Hepatocyte (in vitro differentiated cells): Measurements from ENCODE around the gene AKAP14. TPM values are rescaled to one million over a fixed set of nuclear protein-coding genes. Genes with fewer than 3 reads are reported as not detected.

Source experiments
- DNase-seq: peaks from one replicate; pipeline ENCODE4 v3.0.0-alpha.2; 2016; ENCODE audit warnings: low spot score
- H2AFZ ChIP-seq: fragments of 200-600 bp; sonication (generic); 2 replicates; pipeline ENCODE4 v1.6.0; 2016; ENCODE audit warnings: antibody characterized with exemption, mild to moderate bottlenecking
- H3K27ac ChIP-seq: fragments of 200-600 bp; sonication (generic); 2 replicates; pipeline ENCODE4 v1.5.1; 2016; ENCODE audit warnings: mild to moderate bottlenecking
- H3K27me3 ChIP-seq: fragments of 200-600 bp; sonication (generic); 2 replicates; pipeline ENCODE4 v1.6.1; 2016
- H3K36me3 ChIP-seq: fragments of 200-600 bp; sonication (generic); replicated peaks from 2 replicates; pipeline ENCODE4 v1.5.1; 2016; ENCODE audit warnings: low read depth; ENCODE audit not compliant: insufficient read depth
- H3K4me1 ChIP-seq: fragments of 200-600 bp; sonication (generic); 2 replicates; pipeline ENCODE4 v1.5.1; 2016; ENCODE audit warnings: mild to moderate bottlenecking, moderate library complexity; ENCODE audit not compliant: insufficient read depth
- H3K4me2 ChIP-seq: fragments of 200-600 bp; sonication (generic); 2 replicates; pipeline ENCODE4 v1.6.0; 2016
- H3K4me3 ChIP-seq: fragments of 200-600 bp; sonication (generic); 2 replicates; pipeline ENCODE4 v1.5.1; 2016; ENCODE audit warnings: mild to moderate bottlenecking
- H3K79me2 ChIP-seq: fragments of 200-600 bp; sonication (generic); 2 replicates; pipeline ENCODE4 v1.6.0; 2017; ENCODE audit warnings: mild to moderate bottlenecking
- H3K9me2 ChIP-seq: fragments of 200-600 bp; sonication (generic); replicated peaks from 2 replicates; pipeline ENCODE4 v1.6.0; 2017; ENCODE audit warnings: mild to moderate bottlenecking; ENCODE audit not compliant: insufficient read depth
- H3K9me3 ChIP-seq: fragments of 200-600 bp; sonication (generic); 2 replicates; pipeline ENCODE4 v1.5.1; 2016; ENCODE audit warnings: low read depth, mild to moderate bottlenecking
- H4K20me1 ChIP-seq: fragments of 200-600 bp; sonication (generic); 2 replicates; pipeline ENCODE4 v1.6.0; 2016; ENCODE audit warnings: mild to moderate bottlenecking; ENCODE audit not compliant: insufficient read depth, poor library complexity, severe bottlenecking
- CTCF ChIP-seq: fragments of 200-600 bp; sonication (generic); IDR thresholded peaks from 2 replicates; pipeline ENCODE4 v1.5.1; 2016; ENCODE audit warnings: antibody characterized with exemption, mild to moderate bottlenecking; ENCODE audit not compliant: poor library complexity
- EZH2 ChIP-seq: fragments of 200-600 bp; sonication (generic); IDR thresholded peaks from 2 replicates; pipeline ENCODE4 v1.6.1; 2016; ENCODE audit warnings: antibody characterized with exemption, mild to moderate bottlenecking, borderline replicate concordance
- EZH2phosphoT487 ChIP-seq: fragments of 200-600 bp; sonication (generic); IDR thresholded peaks from one replicate; pipeline ENCODE4 v1.6.1; 2018; ENCODE audit warnings: antibody characterized with exemption, mild to moderate bottlenecking, low read depth, moderate library complexity; ENCODE audit not compliant: unreplicated experiment, severe bottlenecking
- WGBS: methylation state at CpG from one replicate; pipeline ENCODE4 v1.1.6; 2016; ENCODE audit warnings: low lambda C conversion rate; ENCODE audit errors: missing lambda C conversion rate; 5-methylcytosine and 5-hydroxymethylcytosine counted together
- polyA plus RNA-seq: library from polyadenylated mRNA; unstranded; fragments of >200 nt; fragmentation: Nextera tagmentation; extraction: Ambion mirVana; gene quantifications from 2 replicates; pipeline ENCODE4 v1.2.1, GENCODE V29; 2016
- total RNA-seq: library from RNA; depleted of rRNA; stranded (reverse); fragments of >200 nt; gene quantifications from 2 replicates; pipeline ENCODE4 v1.2.3, GENCODE V29; 2014

The AKAP14 gene
- total RNA-seq = not detected in 2 replicates
- not detected in 2 replicates for polyA plus RNA-seq

GRCh38 chrX:119895843-119896326, at the start of gene AKAP14:
TSS of gene AKAP14 (plus strand) at chrX:119895893. CDS start at chrX:119903224, 7,331 bp downstream.
- Histone ChIP-seq H3K4me1 (no peaks in the 10 kb centered on the region), H3K27ac (no peak within 1 kb of the TSS), H3K9me3 (no peaks in the 10 kb centered on the region), H4K20me1 (no peaks in the 10 kb centered on the region), H3K4me2 (no peak within 1 kb of the TSS), H3K79me2 (no peaks in the 10 kb centered on the region), H3K36me3 (no peaks in the 10 kb centered on the region), H2AFZ (no peak within 1 kb of the TSS), H3K9me2 (no peaks in the 10 kb centered on the region), H3K4me3 (no peak within 1 kb of the TSS), H3K27me3 (no peaks in the 10 kb centered on the region)
- 73% methylated on average over 4 of the region's 4 CpGs for WGBS
- TF ChIP-seq EZH2phosphoT487 = no peak
- TF ChIP-seq CTCF = no peak
- no peak for DNase-seq

GRCh38 chrX:119852382-119853353, 43.0 kb upstream of the AKAP14 start, which contains the start of gene UPF3B:
TSS of gene UPF3B (minus strand) at chrX:119852963. CDS start at chrX:119852928, 35 bp downstream.
- TF ChIP-seq EZH2phosphoT487 (no peak), EZH2 (no peak), CTCF (no peak)
- peaks cover 15% of the 10 kb centered on the region for H3K79me2 ChIP-seq
- peak within 1 kb of the TSS; percentile 73 for H3K4me2 ChIP-seq
- H2AFZ ChIP-seq = peak within 1 kb of the TSS; percentile 75
- H3K27me3 ChIP-seq = no peaks in the 10 kb centered on the region
- 45% methylated on average over 50 of the region's 54 CpGs for WGBS
- H3K27ac ChIP-seq = peak within 1 kb of the TSS; percentile 90
- peak within 1 kb of the TSS; percentile 86 for H3K4me3 ChIP-seq
- H3K36me3 ChIP-seq = no peaks in the 10 kb centered on the region
- DNase-seq = peak; percentile 97
- no peaks in the 10 kb centered on the region for H4K20me1 ChIP-seq
- H3K9me3 ChIP-seq = no peaks in the 10 kb centered on the region
- no peaks in the 10 kb centered on the region for H3K4me1 ChIP-seq
- H3K9me2 ChIP-seq = no peaks in the 10 kb centered on the region

- no peak for DNase-seq
- no peaks in the 10 kb centered on the region for H3K4me1 ChIP-seq
- H3K27me3 ChIP-seq = no peaks in the 10 kb centered on the region
- peak overlapping the region; percentile 50 for H3K27ac ChIP-seq
- no peaks in the 10 kb centered on the region for H4K20me1 ChIP-seq
- H3K9me2 ChIP-seq = no peaks in the 10 kb centered on the region
- H3K79me2 ChIP-seq = peaks cover 15% of the 10 kb centered on the region
- H3K9me3 ChIP-seq = no peaks in the 10 kb centered on the region
- peak overlapping the region; percentile 75 for H2AFZ ChIP-seq
- peak overlapping the region; percentile 72 for H3K4me2 ChIP-seq
- TF ChIP-seq EZH2phosphoT487 = no peak
- TF ChIP-seq CTCF = no peak
- no peak for TF ChIP-seq EZH2
- H3K4me3 ChIP-seq = peak overlapping the region; percentile 4
- no peaks in the 10 kb centered on the region for H3K36me3 ChIP-seq
- 61% methylated on average over 10 of the region's 10 CpGs for WGBS
These were observed 42.2 kb upstream of the AKAP14 start for GRCh38 chrX:119853444-119853843.
